ENCODE results near the gene CD83. TPM values are rescaled to one million over a fixed set of nuclear protein-coding genes. Genes with fewer than 3 reads are reported as not detected.

Gene CD83
- total and polyA plus RNA-seq, 2 donors (not counting 1 experiment from before 2014, with no cell fraction given), result 320 to 332 TPM

DNA sequence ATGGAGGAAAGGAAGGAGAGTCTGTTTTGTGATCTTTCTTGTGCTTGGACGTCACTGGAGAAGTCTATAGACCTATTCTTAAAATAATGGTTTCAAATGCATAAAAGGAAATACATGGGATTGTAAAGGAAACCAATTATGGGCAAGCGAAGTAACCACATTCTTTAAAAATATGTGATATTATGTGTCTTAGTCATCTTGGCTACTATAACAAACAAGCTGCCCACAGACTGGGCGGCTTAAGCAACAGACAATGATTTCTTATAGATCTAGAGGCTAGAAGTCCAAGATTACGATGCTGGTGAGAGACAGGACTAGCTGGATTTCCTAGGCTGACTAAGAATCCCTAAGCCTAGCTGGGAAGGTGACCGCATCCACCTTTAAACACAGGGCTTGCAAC, 49.4 kb upstream of the CD83 start:
- no peak for DNase-seq
- no peak overlapping the region for H3K27ac ChIP-seq (ENCODE audit: low read length in 2 of 2)
- POLR2A ChIA-PET, result interaction anchor here (0.6 to 1.5 kb wide), 6 partner anchors 14 to 54 kb away, joined by 3 to 5 read pairs (median 4); partner anchors contain the start of gene CD83
- intact Hi-C loops (cut with micrococcal nuclease), result loop anchor here (5.0 to 10.0 kb wide), 2 partner anchors 256 to 1557 kb away; partner anchors contain the start of gene MCUR1
- no peak for TF ChIP-seq EZH2 (IDR thresholded peaks at IDR 0.05; ENCODE audit: borderline replicate concordance, insufficient read depth, low read depth, low read length, poor library complexity, severe bottlenecking)
- TF ChIP-seq, protein P1, sequence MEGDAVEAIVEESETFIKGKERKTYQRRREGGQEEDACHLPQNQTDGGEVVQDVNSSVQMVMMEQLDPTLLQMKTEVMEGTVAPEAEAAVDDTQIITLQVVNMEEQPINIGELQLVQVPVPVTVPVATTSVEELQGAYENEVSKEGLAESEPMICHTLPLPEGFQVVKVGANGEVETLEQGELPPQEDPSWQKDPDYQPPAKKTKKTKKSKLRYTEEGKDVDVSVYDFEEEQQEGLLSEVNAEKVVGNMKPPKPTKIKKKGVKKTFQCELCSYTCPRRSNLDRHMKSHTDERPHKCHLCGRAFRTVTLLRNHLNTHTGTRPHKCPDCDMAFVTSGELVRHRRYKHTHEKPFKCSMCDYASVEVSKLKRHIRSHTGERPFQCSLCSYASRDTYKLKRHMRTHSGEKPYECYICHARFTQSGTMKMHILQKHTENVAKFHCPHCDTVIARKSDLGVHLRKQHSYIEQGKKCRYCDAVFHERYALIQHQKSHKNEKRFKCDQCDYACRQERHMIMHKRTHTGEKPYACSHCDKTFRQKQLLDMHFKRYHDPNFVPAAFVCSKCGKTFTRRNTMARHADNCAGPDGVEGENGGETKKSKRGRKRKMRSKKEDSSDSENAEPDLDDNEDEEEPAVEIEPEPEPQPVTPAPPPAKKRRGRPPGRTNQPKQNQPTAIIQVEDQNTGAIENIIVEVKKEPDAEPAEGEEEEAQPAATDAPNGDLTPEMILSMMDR (IDR thresholded peaks at IDR 0.05), result no peak
- H3K27me3 Mint-ChIP-seq, result no peaks in the 10 kb centered on the region
- H3K9me3 Mint-ChIP-seq (ENCODE audit: insufficient read depth), result no peaks in the 10 kb centered on the region
- no peak overlapping the region for H3K4me3 ChIP-seq (ENCODE audit: control extremely low read depth in 1 of 5, extremely low read depth in 1 of 5, insufficient read depth in 1 of 5, low read depth in 2 of 5, low read length in 4 of 5)
- no peak overlapping the region for H3K4me2 ChIP-seq (replicated peaks; ENCODE audit: low read depth, low read length, poor library complexity, severe bottlenecking)
- ATAC-seq (ENCODE audit: low read depth), result no peak
- H3K4me1 Mint-ChIP-seq, result peaks cover 24% of the 10 kb centered on the region
- no peak overlapping the region for H3K4me3 Mint-ChIP-seq
- H3K9ac ChIP-seq (ENCODE audit: low read length), result no peak overlapping the region
- no CpG with 5 or more reads among the region's 5 CpGs for WGBS (ENCODE audit: insufficient coverage)
- peaks cover 9% of the 10 kb centered on the region for H3K79me2 ChIP-seq (ENCODE audit: control insufficient read depth, insufficient read depth, low read length)
- peaks cover 7 to 9% of the 10 kb centered on the region in 2 donors for H3K4me1 ChIP-seq (ENCODE audit: control insufficient read depth in 2 of 2, insufficient read depth in 2 of 2, low read length in 2 of 2)
- no peaks in the 10 kb centered on the region for H3K36me3 ChIP-seq (replicated peaks in 1 of 2; ENCODE audit: control extremely low read depth in 1 of 2, control insufficient read depth in 1 of 2, extremely low read depth in 1 of 2, insufficient read depth in 2 of 2, low read length in 1 of 2)
- no peaks in the 10 kb centered on the region for H3K27me3 ChIP-seq (replicated peaks in 1 of 4; ENCODE audit: control extremely low read depth in 1 of 4, control insufficient read depth in 3 of 4, insufficient read depth in 4 of 4, low read length in 3 of 4)
- no peaks in the 10 kb centered on the region for H3K9me3 ChIP-seq (ENCODE audit: control extremely low read depth in 1 of 3, control insufficient read depth in 2 of 3, insufficient read depth in 1 of 3, low read length in 2 of 3)
- no peaks in the 10 kb centered on the region for H4K20me1 ChIP-seq (ENCODE audit: control insufficient read depth, insufficient read depth, low read length, poor library complexity, severe bottlenecking)
- CTCF ChIA-PET, result interaction anchor here (0.6 to 13.2 kb wide), 18 partner anchors 10 to 253 kb away, joined by 3 to 230 read pairs (median 16); partner anchors contain the start of genes CD83, MCUR1 and RNF182
- H2AFZ ChIP-seq (ENCODE audit: insufficient read depth, low read depth, low read length, poor library complexity, severe bottlenecking), result peak overlapping the region; percentile 16
- peak overlapping the region; percentile 55 for H3K27ac Mint-ChIP-seq

DNA sequence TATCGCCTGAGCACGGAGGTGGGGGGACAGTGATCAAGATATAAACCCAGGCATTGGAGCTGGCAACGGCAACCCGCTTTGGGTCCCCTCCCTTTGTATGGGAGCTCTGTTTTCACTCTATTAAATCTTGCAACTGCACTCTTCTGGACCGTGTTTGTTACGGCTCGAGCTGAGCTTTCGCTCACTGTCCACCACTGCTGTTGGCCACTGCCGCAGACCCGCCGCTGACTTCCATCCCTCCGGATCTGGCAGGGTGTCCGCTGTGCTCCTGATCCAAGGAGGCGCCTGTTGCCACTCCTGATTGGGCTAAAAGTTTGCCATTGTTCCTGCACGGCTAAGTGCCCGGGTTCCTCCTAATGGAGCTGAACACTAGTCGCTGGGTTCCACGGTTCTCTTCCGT, 48.9 kb upstream of the CD83 start:
- H3K4me1 Mint-ChIP-seq, result peaks cover 27% of the 10 kb centered on the region
- H2AFZ ChIP-seq (ENCODE audit: insufficient read depth, low read depth, low read length, poor library complexity, severe bottlenecking), result no peak overlapping the region
- H3K27me3 Mint-ChIP-seq, result no peaks in the 10 kb centered on the region
- H3K27ac ChIP-seq (ENCODE audit: low read length in 2 of 2), result no peak overlapping the region
- no peaks in the 10 kb centered on the region for H3K36me3 ChIP-seq (replicated peaks in 1 of 2; ENCODE audit: control extremely low read depth in 1 of 2, control insufficient read depth in 1 of 2, extremely low read depth in 1 of 2, insufficient read depth in 2 of 2, low read length in 1 of 2)
- no peaks in the 10 kb centered on the region for H3K9me3 ChIP-seq (ENCODE audit: control extremely low read depth in 1 of 3, control insufficient read depth in 2 of 3, insufficient read depth in 1 of 3, low read length in 2 of 3)
- 92% methylated on average over 19 of the region's 19 CpGs for WGBS (ENCODE audit: insufficient coverage)
- peaks cover 9 to 12% of the 10 kb centered on the region in 2 donors for H3K4me1 ChIP-seq (ENCODE audit: control insufficient read depth in 2 of 2, insufficient read depth in 2 of 2, low read length in 2 of 2)
- peaks cover 9% of the 10 kb centered on the region for H3K79me2 ChIP-seq (ENCODE audit: control insufficient read depth, insufficient read depth, low read length)
- POLR2A ChIA-PET, result interaction anchor here (1.1 to 1.5 kb wide), 3 partner anchors 25 to 50 kb away, joined by 3 to 5 read pairs (median 4); partner anchors contain the start of gene CD83
- H4K20me1 ChIP-seq (ENCODE audit: control insufficient read depth, insufficient read depth, low read length, poor library complexity, severe bottlenecking), result no peaks in the 10 kb centered on the region
- CTCF ChIA-PET, result interaction anchor here (0.6 to 13.2 kb wide), 17 partner anchors 9 to 1133 kb away, joined by 3 to 230 read pairs (median 14); partner anchors contain the start of genes CD83 and RNF182
- no peak for TF ChIP-seq EZH2 (IDR thresholded peaks at IDR 0.05; ENCODE audit: borderline replicate concordance, insufficient read depth, low read depth, low read length, poor library complexity, severe bottlenecking)
- no peak overlapping the region for H3K4me3 ChIP-seq (ENCODE audit: control extremely low read depth in 1 of 5, extremely low read depth in 1 of 5, insufficient read depth in 1 of 5, low read depth in 2 of 5, low read length in 4 of 5)
- no peak overlapping the region for H3K9ac ChIP-seq (ENCODE audit: low read length)
- no peaks in the 10 kb centered on the region for H3K27me3 ChIP-seq (replicated peaks in 1 of 4; ENCODE audit: control extremely low read depth in 1 of 4, control insufficient read depth in 3 of 4, insufficient read depth in 4 of 4, low read length in 3 of 4)
- DNase-seq (no peak), ATAC-seq (ENCODE audit: low read depth) (no peak)
- intact Hi-C loops (cut with micrococcal nuclease), result loop anchor here (5.0 to 10.0 kb wide), 2 partner anchors 256 to 1556 kb away; partner anchors contain the start of gene MCUR1
- H3K9me3 Mint-ChIP-seq (ENCODE audit: insufficient read depth), result no peaks in the 10 kb centered on the region
- H3K4me2 ChIP-seq (replicated peaks; ENCODE audit: low read depth, low read length, poor library complexity, severe bottlenecking), result no peak overlapping the region
- H3K27ac Mint-ChIP-seq, result no peak overlapping the region
- H3K4me3 Mint-ChIP-seq, result no peak overlapping the region

All from B cell (primary cell).